HL-60 (cell line): Measurements from ENCODE around the gene BPIFB2.

Source experiments
- DNase-seq, 2 experiments: peaks; one replicate each; pipeline ENCODE4 v3.0.0-alpha.2; 2010 to 2020; ENCODE audit warnings: low read depth in 1 of 2, low spot score in 1 of 2
- H3K27ac ChIP-seq: fragments of 250-450 bp; sonication (Bioruptor Pico); replicated peaks from 2 replicates; pipeline ENCODE4 v1.5.1; 2020; ENCODE audit warnings: mild to moderate bottlenecking, moderate library complexity
- H3K27me3 ChIP-seq: fragments of 250-450 bp; sonication (Bioruptor Pico); 2 replicates; pipeline ENCODE4 v1.5.1; 2021; ENCODE audit warnings: mild to moderate bottlenecking, moderate library complexity; ENCODE audit not compliant: insufficient read depth, poor library complexity, severe bottlenecking
- H3K4me3 ChIP-seq: replicated peaks from 2 replicates; pipeline ENCODE4 v1.5.1; 2011; ENCODE audit warnings: mild to moderate bottlenecking, control low read depth, low read length; ENCODE audit not compliant: insufficient read depth
- GABPA ChIP-seq: IDR thresholded peaks from 2 replicates; pipeline ENCODE4 v1.6.1; 2012; ENCODE audit warnings: low read depth
- POLR2AphosphoS5 ChIP-seq: IDR thresholded peaks from 2 replicates; pipeline ENCODE4 v1.6.1; 2012; ENCODE audit warnings: low read depth
- SPI1 ChIP-seq: IDR thresholded peaks from 2 replicates; pipeline ENCODE4 v1.6.1; 2012; ENCODE audit warnings: low read depth, mild to moderate bottlenecking, borderline replicate concordance
- TF ChIP-seq, protein P1 (sequence below): IDR thresholded peaks from one replicate; pipeline ENCODE4 v1.5.1; 2011; ENCODE audit warnings: low read length, control low read depth, inconsistent platforms; ENCODE audit not compliant: insufficient read depth
- TF ChIP-seq, protein P2 (sequence below): IDR thresholded peaks from 2 replicates; pipeline ENCODE4 v1.6.1; 2012; ENCODE audit warnings: low read depth; ENCODE audit not compliant: insufficient replicate concordance

Gene BPIFB2

DNA sequence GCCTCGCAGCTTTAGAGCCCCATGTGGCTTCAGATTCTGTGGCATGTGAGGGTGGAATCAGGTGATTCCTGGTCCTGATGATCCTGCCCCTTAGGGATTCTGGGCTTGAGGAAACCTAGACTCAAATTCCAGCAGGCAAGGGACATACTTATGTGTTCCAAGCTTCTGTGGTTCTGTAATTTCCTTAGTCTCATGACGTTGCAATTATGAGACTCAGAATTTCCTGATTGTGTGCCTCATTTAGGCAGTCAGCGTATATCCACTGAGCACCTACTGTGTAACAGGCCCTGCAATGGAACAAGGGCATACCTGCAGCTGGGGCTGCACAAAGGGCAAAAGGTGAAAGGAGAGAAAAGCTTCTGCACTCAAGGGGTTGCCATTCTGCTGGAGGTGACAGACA, 60.3 kb downstream of the BPIFB2 start:
- Histone ChIP-seq H3K27ac (no peak overlapping the region), H3K27me3 (no peaks in the 10 kb centered on the region), H3K4me3 (no peak overlapping the region)
- TF ChIP-seq, protein P1, sequence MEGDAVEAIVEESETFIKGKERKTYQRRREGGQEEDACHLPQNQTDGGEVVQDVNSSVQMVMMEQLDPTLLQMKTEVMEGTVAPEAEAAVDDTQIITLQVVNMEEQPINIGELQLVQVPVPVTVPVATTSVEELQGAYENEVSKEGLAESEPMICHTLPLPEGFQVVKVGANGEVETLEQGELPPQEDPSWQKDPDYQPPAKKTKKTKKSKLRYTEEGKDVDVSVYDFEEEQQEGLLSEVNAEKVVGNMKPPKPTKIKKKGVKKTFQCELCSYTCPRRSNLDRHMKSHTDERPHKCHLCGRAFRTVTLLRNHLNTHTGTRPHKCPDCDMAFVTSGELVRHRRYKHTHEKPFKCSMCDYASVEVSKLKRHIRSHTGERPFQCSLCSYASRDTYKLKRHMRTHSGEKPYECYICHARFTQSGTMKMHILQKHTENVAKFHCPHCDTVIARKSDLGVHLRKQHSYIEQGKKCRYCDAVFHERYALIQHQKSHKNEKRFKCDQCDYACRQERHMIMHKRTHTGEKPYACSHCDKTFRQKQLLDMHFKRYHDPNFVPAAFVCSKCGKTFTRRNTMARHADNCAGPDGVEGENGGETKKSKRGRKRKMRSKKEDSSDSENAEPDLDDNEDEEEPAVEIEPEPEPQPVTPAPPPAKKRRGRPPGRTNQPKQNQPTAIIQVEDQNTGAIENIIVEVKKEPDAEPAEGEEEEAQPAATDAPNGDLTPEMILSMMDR, result no peak
- no peak for TF ChIP-seq POLR2AphosphoS5
- no peak for TF ChIP-seq GABPA
- TF ChIP-seq, protein P2, sequence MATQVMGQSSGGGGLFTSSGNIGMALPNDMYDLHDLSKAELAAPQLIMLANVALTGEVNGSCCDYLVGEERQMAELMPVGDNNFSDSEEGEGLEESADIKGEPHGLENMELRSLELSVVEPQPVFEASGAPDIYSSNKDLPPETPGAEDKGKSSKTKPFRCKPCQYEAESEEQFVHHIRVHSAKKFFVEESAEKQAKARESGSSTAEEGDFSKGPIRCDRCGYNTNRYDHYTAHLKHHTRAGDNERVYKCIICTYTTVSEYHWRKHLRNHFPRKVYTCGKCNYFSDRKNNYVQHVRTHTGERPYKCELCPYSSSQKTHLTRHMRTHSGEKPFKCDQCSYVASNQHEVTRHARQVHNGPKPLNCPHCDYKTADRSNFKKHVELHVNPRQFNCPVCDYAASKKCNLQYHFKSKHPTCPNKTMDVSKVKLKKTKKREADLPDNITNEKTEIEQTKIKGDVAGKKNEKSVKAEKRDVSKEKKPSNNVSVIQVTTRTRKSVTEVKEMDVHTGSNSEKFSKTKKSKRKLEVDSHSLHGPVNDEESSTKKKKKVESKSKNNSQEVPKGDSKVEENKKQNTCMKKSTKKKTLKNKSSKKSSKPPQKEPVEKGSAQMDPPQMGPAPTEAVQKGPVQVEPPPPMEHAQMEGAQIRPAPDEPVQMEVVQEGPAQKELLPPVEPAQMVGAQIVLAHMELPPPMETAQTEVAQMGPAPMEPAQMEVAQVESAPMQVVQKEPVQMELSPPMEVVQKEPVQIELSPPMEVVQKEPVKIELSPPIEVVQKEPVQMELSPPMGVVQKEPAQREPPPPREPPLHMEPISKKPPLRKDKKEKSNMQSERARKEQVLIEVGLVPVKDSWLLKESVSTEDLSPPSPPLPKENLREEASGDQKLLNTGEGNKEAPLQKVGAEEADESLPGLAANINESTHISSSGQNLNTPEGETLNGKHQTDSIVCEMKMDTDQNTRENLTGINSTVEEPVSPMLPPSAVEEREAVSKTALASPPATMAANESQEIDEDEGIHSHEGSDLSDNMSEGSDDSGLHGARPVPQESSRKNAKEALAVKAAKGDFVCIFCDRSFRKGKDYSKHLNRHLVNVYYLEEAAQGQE, result no peak
- TF ChIP-seq SPI1, result no peak
- DNase-seq, result no peak

DNA sequence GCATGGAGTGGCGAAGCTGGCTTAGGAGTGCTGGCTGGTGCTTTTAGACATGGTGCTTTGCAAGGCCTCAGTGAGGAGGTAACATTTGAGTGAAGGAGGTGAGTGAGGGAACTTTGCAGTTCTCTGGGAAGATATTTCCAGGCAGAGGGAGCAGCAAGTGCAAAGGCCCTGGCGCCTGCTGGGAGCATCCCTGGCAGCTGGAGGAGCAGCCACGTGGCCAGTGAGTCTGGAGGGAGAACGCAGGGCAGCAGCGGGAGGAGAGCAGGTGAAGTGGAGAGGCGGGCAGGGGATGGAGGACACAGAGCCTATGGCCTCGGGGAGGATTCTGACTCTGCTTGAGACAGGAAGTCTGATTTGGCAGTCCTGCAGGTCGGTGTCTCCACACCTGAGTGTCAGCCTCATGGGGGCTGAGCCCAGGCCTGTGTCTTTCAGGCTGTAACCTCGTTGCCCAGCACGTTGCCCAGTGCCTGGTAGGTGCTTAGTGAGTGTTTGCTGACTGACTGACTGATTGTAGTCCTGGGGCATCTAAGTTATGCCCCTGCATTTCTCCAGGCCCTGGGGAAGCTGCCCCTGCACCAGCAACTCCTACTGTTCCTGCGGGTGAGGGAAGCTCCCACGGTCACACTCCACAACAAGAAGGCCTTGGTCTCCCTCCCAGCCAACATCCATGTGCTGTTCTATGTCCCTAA, 60.9 kb downstream of the BPIFB2 start:
- H3K27me3 ChIP-seq, result no peaks in the 10 kb centered on the region
- no peak for DNase-seq
- TF ChIP-seq, protein P1, result no peak
- TF ChIP-seq POLR2AphosphoS5 (no peak), SPI1 (no peak), GABPA (no peak)
- TF ChIP-seq, protein P2, result no peak
- no peak overlapping the region for H3K27ac ChIP-seq
- H3K4me3 ChIP-seq, result no peak overlapping the region

DNA sequence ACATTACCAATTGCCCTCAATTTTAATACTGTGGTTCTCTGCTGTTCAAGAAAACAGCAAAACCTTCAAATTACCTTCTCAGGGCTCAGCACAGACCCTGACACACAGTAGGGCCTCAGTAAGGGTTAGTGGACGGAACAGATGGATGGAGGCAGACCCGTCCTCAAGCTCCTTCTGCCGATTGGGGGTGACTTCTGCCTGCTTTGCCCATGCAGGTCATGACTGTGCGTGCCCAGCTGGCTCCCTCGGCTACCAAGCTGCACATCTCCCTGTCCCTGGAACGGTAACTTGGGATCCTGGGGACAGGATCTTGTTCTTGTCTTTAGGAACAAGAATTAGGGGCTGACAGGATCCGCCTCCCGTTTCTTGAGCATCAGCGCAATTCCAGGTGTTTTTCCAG, 62.2 kb downstream of the BPIFB2 start:
- TF ChIP-seq GABPA (no peak), POLR2AphosphoS5 (no peak), SPI1 (no peak)
- TF ChIP-seq, protein P2, result no peak
- TF ChIP-seq, protein P1, result no peak
- no peak for DNase-seq
- Histone ChIP-seq H3K27me3 (no peaks in the 10 kb centered on the region), H3K27ac (no peak overlapping the region), H3K4me3 (no peak overlapping the region)
